Measurements from ENCODE around the gene IL18RAP.

- TF ChIP-seq ZFP30 (CRISPR knock-in tag; IDR thresholded peaks at IDR 0.05) (no peak), RARB (CRISPR knock-in tag; IDR thresholded peaks at IDR 0.05) (no peak), ISL1 (CRISPR knock-in tag; IDR thresholded peaks at IDR 0.05) (no peak), ESRRG (CRISPR knock-in tag; IDR thresholded peaks at IDR 0.05) (no peak), ZNF70 (CRISPR knock-in tag; IDR thresholded peaks at IDR 0.05) (no peak), ZNF8 (CRISPR knock-in tag; IDR thresholded peaks at IDR 0.05) (no peak), ARNTL (CRISPR knock-in tag; IDR thresholded peaks at IDR 0.05; ENCODE audit: borderline replicate concordance, low read depth) (no peak)
- TF ChIP-seq, protein P1, sequence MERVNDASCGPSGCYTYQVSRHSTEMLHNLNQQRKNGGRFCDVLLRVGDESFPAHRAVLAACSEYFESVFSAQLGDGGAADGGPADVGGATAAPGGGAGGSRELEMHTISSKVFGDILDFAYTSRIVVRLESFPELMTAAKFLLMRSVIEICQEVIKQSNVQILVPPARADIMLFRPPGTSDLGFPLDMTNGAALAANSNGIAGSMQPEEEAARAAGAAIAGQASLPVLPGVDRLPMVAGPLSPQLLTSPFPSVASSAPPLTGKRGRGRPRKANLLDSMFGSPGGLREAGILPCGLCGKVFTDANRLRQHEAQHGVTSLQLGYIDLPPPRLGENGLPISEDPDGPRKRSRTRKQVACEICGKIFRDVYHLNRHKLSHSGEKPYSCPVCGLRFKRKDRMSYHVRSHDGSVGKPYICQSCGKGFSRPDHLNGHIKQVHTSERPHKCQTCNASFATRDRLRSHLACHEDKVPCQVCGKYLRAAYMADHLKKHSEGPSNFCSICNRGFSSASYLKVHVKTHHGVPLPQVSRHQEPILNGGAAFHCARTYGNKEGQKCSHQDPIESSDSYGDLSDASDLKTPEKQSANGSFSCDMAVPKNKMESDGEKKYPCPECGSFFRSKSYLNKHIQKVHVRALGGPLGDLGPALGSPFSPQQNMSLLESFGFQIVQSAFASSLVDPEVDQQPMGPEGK (CRISPR knock-in tag; IDR thresholded peaks at IDR 0.05; ENCODE audit: borderline replicate concordance), result no peak
- TF ChIP-seq, protein P2, sequence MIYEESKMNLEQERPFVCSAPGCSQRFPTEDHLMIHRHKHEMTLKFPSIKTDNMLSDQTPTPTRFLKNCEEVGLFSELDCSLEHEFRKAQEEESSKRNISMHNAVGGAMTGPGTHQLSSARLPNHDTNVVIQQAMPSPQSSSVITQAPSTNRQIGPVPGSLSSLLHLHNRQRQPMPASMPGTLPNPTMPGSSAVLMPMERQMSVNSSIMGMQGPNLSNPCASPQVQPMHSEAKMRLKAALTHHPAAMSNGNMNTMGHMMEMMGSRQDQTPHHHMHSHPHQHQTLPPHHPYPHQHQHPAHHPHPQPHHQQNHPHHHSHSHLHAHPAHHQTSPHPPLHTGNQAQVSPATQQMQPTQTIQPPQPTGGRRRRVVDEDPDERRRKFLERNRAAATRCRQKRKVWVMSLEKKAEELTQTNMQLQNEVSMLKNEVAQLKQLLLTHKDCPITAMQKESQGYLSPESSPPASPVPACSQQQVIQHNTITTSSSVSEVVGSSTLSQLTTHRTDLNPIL (CRISPR knock-in tag; IDR thresholded peaks at IDR 0.05; ENCODE audit: low read depth), result no peak
- TF ChIP-seq, protein P3, sequence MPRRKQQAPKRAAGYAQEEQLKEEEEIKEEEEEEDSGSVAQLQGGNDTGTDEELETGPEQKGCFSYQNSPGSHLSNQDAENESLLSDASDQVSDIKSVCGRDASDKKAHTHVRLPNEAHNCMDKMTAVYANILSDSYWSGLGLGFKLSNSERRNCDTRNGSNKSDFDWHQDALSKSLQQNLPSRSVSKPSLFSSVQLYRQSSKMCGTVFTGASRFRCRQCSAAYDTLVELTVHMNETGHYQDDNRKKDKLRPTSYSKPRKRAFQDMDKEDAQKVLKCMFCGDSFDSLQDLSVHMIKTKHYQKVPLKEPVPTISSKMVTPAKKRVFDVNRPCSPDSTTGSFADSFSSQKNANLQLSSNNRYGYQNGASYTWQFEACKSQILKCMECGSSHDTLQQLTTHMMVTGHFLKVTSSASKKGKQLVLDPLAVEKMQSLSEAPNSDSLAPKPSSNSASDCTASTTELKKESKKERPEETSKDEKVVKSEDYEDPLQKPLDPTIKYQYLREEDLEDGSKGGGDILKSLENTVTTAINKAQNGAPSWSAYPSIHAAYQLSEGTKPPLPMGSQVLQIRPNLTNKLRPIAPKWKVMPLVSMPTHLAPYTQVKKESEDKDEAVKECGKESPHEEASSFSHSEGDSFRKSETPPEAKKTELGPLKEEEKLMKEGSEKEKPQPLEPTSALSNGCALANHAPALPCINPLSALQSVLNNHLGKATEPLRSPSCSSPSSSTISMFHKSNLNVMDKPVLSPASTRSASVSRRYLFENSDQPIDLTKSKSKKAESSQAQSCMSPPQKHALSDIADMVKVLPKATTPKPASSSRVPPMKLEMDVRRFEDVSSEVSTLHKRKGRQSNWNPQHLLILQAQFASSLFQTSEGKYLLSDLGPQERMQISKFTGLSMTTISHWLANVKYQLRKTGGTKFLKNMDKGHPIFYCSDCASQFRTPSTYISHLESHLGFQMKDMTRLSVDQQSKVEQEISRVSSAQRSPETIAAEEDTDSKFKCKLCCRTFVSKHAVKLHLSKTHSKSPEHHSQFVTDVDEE (CRISPR knock-in tag; IDR thresholded peaks at IDR 0.05), result no peak
- TF ChIP-seq, protein P4, sequence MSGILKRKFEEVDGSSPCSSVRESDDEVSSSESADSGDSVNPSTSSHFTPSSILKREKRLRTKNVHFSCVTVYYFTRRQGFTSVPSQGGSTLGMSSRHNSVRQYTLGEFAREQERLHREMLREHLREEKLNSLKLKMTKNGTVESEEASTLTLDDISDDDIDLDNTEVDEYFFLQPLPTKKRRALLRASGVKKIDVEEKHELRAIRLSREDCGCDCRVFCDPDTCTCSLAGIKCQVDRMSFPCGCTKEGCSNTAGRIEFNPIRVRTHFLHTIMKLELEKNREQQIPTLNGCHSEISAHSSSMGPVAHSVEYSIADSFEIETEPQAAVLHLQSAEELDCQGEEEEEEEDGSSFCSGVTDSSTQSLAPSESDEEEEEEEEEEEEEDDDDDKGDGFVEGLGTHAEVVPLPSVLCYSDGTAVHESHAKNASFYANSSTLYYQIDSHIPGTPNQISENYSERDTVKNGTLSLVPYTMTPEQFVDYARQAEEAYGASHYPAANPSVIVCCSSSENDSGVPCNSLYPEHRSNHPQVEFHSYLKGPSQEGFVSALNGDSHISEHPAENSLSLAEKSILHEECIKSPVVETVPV (CRISPR knock-in tag; IDR thresholded peaks at IDR 0.05), result no peak
Observed at GRCh38 chr2:102474785-102475184, 51.8 kb downstream of the IL18RAP start.

All from SK-N-SH treated with all-trans-retinoic acid at 6 μM for 48 hours (cell line).